Measurements from ENCODE around the gene PLA2G15. TPM values are rescaled to one million over a fixed set of nuclear protein-coding genes. Genes with fewer than 3 reads are reported as not detected.
A peak's percentile ranks its signal among the peaks of the same experiment; 100 is the strongest.

Gene PLA2G15
- total RNA-seq, 4 donors from 2014 or later, result 8.3 to 27.5 (median 17.6) TPM

DNA sequence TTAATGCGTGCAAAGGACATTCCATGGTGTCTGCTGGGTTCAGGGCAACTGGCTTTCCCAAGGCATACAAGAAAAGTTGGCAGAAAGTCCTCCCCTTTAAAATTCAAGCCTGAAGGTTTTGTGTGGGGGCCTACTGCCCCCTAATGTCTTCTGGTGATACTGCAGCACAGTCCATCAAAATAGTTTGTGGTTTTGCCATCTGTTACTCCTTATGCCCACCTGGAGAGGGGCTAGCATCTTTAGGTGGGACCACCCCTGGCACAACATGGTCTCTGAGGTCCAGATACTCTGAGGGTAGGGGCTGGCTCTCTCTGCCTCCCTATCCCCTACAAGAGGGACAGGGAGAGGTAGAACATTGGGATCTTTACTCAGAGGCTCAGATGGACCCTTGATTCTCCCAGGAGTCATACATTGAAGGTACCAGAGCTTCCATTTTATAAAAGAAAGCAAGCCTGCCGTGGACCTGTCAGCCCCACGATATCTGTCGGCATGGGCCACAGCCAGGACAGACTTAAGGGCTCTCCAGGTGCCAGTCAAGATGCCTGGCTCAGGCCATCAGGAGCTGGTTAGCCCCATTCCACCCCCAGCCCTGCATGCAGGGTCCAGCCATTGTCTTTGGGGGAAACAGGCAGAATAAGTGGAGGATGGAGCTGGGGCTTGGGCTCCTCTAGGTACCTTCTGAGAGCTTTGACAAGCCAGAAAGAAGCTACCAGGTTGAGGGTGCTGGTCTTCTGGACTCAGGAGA is 15.6 kb upstream of the PLA2G15 start:
- Histone ChIP-seq H3K4me1 (peaks cover 0 to 41% (median 8%) of the 10 kb centered on the region in 4 donors), H3K27me3 (no peaks in the 10 kb centered on the region), H3K9me3 (no peaks in the 10 kb centered on the region), H3K4me3 (no peak overlapping the region), H3K36me3 (peaks cover 0 to 36% (median 0%) of the 10 kb centered on the region in 3 donors), H3K27ac (no peak overlapping the region)
- TF ChIP-seq POLR2A (IDR thresholded peaks at IDR 0.05), result no peak
- TF ChIP-seq, protein P1, sequence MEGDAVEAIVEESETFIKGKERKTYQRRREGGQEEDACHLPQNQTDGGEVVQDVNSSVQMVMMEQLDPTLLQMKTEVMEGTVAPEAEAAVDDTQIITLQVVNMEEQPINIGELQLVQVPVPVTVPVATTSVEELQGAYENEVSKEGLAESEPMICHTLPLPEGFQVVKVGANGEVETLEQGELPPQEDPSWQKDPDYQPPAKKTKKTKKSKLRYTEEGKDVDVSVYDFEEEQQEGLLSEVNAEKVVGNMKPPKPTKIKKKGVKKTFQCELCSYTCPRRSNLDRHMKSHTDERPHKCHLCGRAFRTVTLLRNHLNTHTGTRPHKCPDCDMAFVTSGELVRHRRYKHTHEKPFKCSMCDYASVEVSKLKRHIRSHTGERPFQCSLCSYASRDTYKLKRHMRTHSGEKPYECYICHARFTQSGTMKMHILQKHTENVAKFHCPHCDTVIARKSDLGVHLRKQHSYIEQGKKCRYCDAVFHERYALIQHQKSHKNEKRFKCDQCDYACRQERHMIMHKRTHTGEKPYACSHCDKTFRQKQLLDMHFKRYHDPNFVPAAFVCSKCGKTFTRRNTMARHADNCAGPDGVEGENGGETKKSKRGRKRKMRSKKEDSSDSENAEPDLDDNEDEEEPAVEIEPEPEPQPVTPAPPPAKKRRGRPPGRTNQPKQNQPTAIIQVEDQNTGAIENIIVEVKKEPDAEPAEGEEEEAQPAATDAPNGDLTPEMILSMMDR (IDR thresholded peaks at IDR 0.05), result peak; percentile 81 to 90 (median 86)
- peak in 2 of 3 donors; percentile 18 to 71 for DNase-seq

DNA sequence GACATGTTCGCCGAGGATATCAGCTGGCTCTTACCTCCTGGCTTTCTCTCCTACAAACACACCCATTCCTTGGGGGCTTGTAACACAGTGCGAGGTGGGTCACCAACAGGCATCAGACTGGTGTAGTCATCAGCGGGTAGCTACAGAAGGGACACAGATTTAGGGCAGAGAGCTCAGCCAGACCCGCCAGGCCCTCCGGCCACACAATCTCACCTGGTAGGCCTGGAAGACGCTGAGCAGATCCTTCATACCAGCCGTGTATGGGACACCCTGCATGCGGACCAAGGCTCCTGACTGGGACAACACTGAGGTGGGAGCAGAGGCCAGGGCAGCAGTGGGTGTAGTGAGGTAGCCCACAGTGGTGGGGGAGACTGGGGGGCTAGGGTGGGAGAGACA is 15.0 kb upstream of the PLA2G15 start:
- DNase-seq, result peak in 1 of 3 donors; percentile 43
- Histone ChIP-seq H3K9me3 (no peaks in the 10 kb centered on the region), H3K27ac (no peak overlapping the region), H3K36me3 (peaks cover 0 to 36% (median 0%) of the 10 kb centered on the region in 3 donors), H3K4me3 (no peak overlapping the region), H3K4me1 (peaks cover 0 to 42% (median 8%) of the 10 kb centered on the region in 4 donors), H3K27me3 (no peaks in the 10 kb centered on the region)
- TF ChIP-seq POLR2A (IDR thresholded peaks at IDR 0.05), result no peak
- TF ChIP-seq, protein P1 (IDR thresholded peaks at IDR 0.05), result no peak

DNA sequence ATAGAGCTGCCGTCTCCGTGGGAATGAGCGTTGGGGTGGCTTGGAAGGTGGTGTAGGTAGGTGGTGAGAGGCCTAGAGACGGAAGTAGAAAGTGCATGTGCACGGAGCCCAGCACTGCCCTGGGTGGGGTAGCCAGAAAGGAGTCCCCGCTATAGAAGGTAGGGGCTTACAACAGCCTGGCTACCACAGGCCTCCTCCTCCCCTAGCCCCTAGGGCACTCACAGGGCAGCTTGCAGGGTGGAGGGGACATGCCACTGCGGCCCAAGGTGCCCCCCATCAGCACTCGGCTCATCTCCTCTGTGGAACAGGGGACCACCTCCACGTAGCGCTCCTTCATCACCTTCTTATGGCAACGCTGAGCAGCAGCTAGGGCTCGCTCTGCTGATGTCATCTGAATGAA is 14.2 kb upstream of the PLA2G15 start:
- H3K36me3 ChIP-seq, result peaks cover 0 to 36% (median 0%) of the 10 kb centered on the region in 3 donors
- no peak overlapping the region for H3K4me3 ChIP-seq
- no peaks in the 10 kb centered on the region for H3K9me3 ChIP-seq
- no peaks in the 10 kb centered on the region for H3K27me3 ChIP-seq
- H3K4me1 ChIP-seq, result peaks cover 0 to 44% (median 8%) of the 10 kb centered on the region in 4 donors
- peak in 1 of 3 donors; percentile 42 for DNase-seq
- no peak overlapping the region for H3K27ac ChIP-seq
- TF ChIP-seq POLR2A (IDR thresholded peaks at IDR 0.05), result no peak
- TF ChIP-seq, protein P1 (IDR thresholded peaks at IDR 0.05), result no peak

DNA sequence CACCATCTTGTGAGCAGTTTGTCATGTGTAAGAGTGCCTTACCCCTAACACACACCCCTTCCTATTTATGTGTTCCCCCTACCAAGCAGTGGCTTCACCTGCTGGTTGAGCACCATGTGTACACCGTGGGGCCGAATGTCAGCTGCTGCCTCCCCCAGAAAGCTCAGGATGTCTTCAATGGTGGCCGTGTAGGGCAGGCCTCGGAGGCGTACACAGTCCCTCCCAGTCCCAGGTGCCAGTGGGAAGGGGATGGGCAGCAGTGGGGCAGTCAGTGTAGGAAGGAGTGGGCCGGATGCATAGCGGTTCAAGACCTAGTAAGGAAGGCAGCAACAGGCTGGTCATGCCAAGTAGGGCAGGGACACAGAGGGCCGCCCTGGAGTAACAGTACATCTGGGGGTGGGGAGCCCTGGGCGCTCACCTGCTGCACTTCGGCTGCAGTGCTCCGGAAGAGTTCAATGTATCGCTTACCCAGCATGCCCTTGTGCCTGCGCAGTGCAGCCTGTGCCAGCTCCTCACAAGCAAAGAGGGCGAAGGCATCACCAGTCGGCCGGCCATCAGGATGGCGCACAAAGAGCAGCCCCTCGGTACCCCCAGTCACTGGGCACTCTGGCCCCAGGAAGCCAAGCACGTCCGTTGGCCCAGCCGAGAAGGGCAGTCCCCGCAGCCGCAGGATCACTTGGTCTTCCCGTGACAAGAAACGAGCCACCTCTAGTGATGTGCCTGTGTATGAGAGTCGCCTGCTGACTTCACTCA is 13.6 kb upstream of the PLA2G15 start:
- peak in 1 of 3 donors; percentile 46 for DNase-seq
- no peak overlapping the region for H3K27ac ChIP-seq
- no peak overlapping the region for H3K4me3 ChIP-seq
- peaks cover 0 to 50% (median 13%) of the 10 kb centered on the region in 4 donors for H3K4me1 ChIP-seq
- no peaks in the 10 kb centered on the region for H3K27me3 ChIP-seq
- TF ChIP-seq, protein P1 (IDR thresholded peaks at IDR 0.05), result no peak
- no peak for TF ChIP-seq POLR2A (IDR thresholded peaks at IDR 0.05)
- H3K36me3 ChIP-seq, result peaks cover 0 to 36% (median 0%) of the 10 kb centered on the region in 3 donors
- H3K9me3 ChIP-seq, result no peaks in the 10 kb centered on the region

DNA sequence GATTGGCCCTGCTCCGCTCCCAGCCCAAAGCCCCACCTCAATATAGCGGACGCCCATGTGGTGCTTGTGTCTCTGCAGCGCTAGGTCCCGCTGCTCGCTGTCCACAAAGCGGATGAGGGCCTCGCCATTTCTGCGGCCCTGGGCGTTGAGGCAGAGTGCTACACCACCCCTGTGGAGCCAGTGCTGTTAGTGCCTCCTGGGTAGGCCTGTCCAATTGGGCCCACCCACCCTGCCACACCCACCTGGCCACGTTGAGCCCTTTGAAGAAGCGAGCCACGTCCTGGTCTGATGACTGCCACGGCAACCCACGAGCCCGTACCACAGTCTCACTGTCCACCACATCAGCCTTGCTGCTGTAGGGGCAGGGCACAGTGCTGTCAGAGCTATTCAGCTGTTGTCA is 12.8 kb upstream of the PLA2G15 start:
- Histone ChIP-seq H3K4me1 (peaks cover 0 to 50% (median 15%) of the 10 kb centered on the region in 4 donors), H3K27ac (no peak overlapping the region)
- peak in 2 of 3 donors; percentile 51 to 55 for DNase-seq

More for the DNA sequence above, 12.8 kb upstream of the PLA2G15 start:
- TF ChIP-seq, protein P1 (IDR thresholded peaks at IDR 0.05), result no peak
- no peak for TF ChIP-seq POLR2A (IDR thresholded peaks at IDR 0.05)
- H3K9me3 ChIP-seq, result no peaks in the 10 kb centered on the region
- H3K4me3 ChIP-seq, result no peak overlapping the region
- peaks cover 0 to 36% (median 0%) of the 10 kb centered on the region in 3 donors for H3K36me3 ChIP-seq
- no peaks in the 10 kb centered on the region for H3K27me3 ChIP-seq
